ENCODE measurements around the gene HNF4A. TPM values are rescaled to one million over a fixed set of nuclear protein-coding genes. Genes with fewer than 3 reads are reported as not detected.

Gene HNF4A
- polyA plus RNA-seq, 1 of the 3 experiments (the other 2 are of a cell fraction): not detected

- H3K79me2 ChIP-seq (ENCODE audit: insufficient read depth): no peaks in the 10 kb centered on the region
- H3K9ac ChIP-seq: no peak within 1 kb of the TSS
- no peaks in the 10 kb centered on the region for H3K9me2 ChIP-seq
- H3K36me3 ChIP-seq (replicated peaks in 1 of 2; ENCODE audit: control insufficient read depth in 1 of 2, insufficient read depth in 2 of 2, low read length in 1 of 2): no peaks in the 10 kb centered on the region
- POLR2A ChIA-PET: no interaction called here
- WGBS (ENCODE audit: low lambda C conversion rate): 79% methylated on average over 9 of the region's 16 CpGs
- no peaks in the 10 kb centered on the region for H3K27me3 ChIP-seq (ENCODE audit: insufficient read depth)
- CTCF ChIA-PET: interaction anchor here (0.9 to 2.0 kb wide), 2 partner anchors 47 to 119 kb away, joined by 3 to 6 read pairs; no protein-coding TSS in a partner anchor
- H3K4me2 ChIP-seq: no peak within 1 kb of the TSS
- H3K4me3 ChIP-seq (ENCODE audit: low read depth in 2 of 2, low read length in 1 of 2): no peak within 1 kb of the TSS
- no peak within 1 kb of the TSS for H2AFZ ChIP-seq (ENCODE audit: low read depth)
- peak; percentile 54 for DNase-seq
- no peaks in the 10 kb centered on the region for H3K9me3 ChIP-seq
- no peaks in the 10 kb centered on the region for H3F3A ChIP-seq (replicated peaks; ENCODE audit: insufficient read depth)
- peak within 1 kb of the TSS in 1 of 2 experiments; percentile 18; a peak in 2 of 4 replicates for H3K27ac ChIP-seq (ENCODE audit: low read depth in 2 of 2, low read length in 1 of 2)
- no peaks in the 10 kb centered on the region for H4K20me1 ChIP-seq (ENCODE audit: insufficient read depth)
- TF ChIP-seq TEAD4 (IDR thresholded peaks at IDR 0.05; ENCODE audit: borderline replicate concordance, insufficient read depth) (no peak), CHD2 (IDR thresholded peaks at IDR 0.05; ENCODE audit: low read length, partially characterized antibody) (no peak), RFX5 (IDR thresholded peaks at IDR 0.05; ENCODE audit: low read length) (no peak), MXI1 (IDR thresholded peaks at IDR 0.05; ENCODE audit: low read depth, low read length) (no peak), GATA2 (CRISPR knock-in tag; IDR thresholded peaks at IDR 0.05) (no peak), EP300 (IDR thresholded peaks at IDR 0.05; ENCODE audit: borderline replicate concordance in 1 of 2, low read depth in 1 of 2, low read length in 1 of 2) (no peak), RAD21 (IDR thresholded peaks at IDR 0.05; ENCODE audit: low read length) (no peak), IRF3 (IDR thresholded peaks at IDR 0.05; ENCODE audit: low read depth, low read length) (no peak), YY1 (IDR thresholded peaks at IDR 0.05; ENCODE audit: low read depth) (no peak), TCF12 (IDR thresholded peaks at IDR 0.05) (no peak), MEF2A (IDR thresholded peaks at IDR 0.05; ENCODE audit: borderline replicate concordance, low read depth) (no peak), RCOR1 (IDR thresholded peaks at IDR 0.05; ENCODE audit: low read length) (no peak), TAF1 (IDR thresholded peaks at IDR 0.05; ENCODE audit: borderline replicate concordance, low read depth, low read length) (no peak), ELF1 (IDR thresholded peaks at IDR 0.05) (no peak), NRF1 (IDR thresholded peaks at IDR 0.05; ENCODE audit: low read depth, low read length) (no peak), NFIC (IDR thresholded peaks at IDR 0.05; ENCODE audit: borderline replicate concordance) (no peak), SIN3A (IDR thresholded peaks at IDR 0.05; ENCODE audit: borderline replicate concordance, low read depth, low read length) (no peak)
- H3K4me1 ChIP-seq (ENCODE audit: control insufficient read depth in 1 of 2, insufficient read depth in 2 of 2, low read depth in 1 of 2, low read length in 1 of 2): peaks cover 0 to 18% of the 10 kb centered on the region in 2 experiments; a peak in 1 of 4 replicates
Observed at GRCh38 chr20:44336725-44337380, 18.6 kb upstream of the HNF4A start, which contains the start of gene R3HDML. R3HDML (plus strand) TSS chr20:44337043; CDS start chr20:44337158, 115 bp downstream.

GRCh38 chr20:44342248-44342647, 13.3 kb upstream of the HNF4A start:
- WGBS (ENCODE audit: low lambda C conversion rate): 58% methylated on average over 6 of the region's 6 CpGs
- TF ChIP-seq FOXJ3 (CRISPR knock-in tag; IDR thresholded peaks at IDR 0.05) (no peak), ZBTB33 (IDR thresholded peaks at IDR 0.05; ENCODE audit: borderline replicate concordance, low read depth) (no peak), MXI1 (IDR thresholded peaks at IDR 0.05; ENCODE audit: low read depth, low read length) (no peak), REST (IDR thresholded peaks at IDR 0.05; ENCODE audit: low read depth, low read length) (no peak), USF2 (IDR thresholded peaks at IDR 0.05; ENCODE audit: borderline replicate concordance, low read depth, low read length) (no peak), TAF1 (IDR thresholded peaks at IDR 0.05; ENCODE audit: borderline replicate concordance, low read depth, low read length) (no peak)

More at GRCh38 chr20:44342248-44342647, 13.3 kb upstream of the HNF4A start:
- H3K9me3 ChIP-seq: no peaks in the 10 kb centered on the region
- CTCF ChIA-PET: interaction anchor here (2.7 kb wide), 1 partner anchor 125 kb away, joined by 7 read pairs; no protein-coding TSS in a partner anchor
- H3K79me2 ChIP-seq (ENCODE audit: insufficient read depth): no peaks in the 10 kb centered on the region
- H3K4me3 ChIP-seq (ENCODE audit: low read depth in 2 of 2, low read length in 1 of 2): no peak overlapping the region
- no peaks in the 10 kb centered on the region; a peak in 1 of 4 replicates for H3K4me1 ChIP-seq (ENCODE audit: control insufficient read depth in 1 of 2, insufficient read depth in 2 of 2, low read depth in 1 of 2, low read length in 1 of 2)
- H3K27me3 ChIP-seq (ENCODE audit: insufficient read depth): no peaks in the 10 kb centered on the region
- no peaks in the 10 kb centered on the region for H3K36me3 ChIP-seq (replicated peaks in 1 of 2; ENCODE audit: control insufficient read depth in 1 of 2, insufficient read depth in 2 of 2, low read length in 1 of 2)
- no peaks in the 10 kb centered on the region for H4K20me1 ChIP-seq (ENCODE audit: insufficient read depth)
- POLR2A ChIA-PET: no interaction called here
- H3K9ac ChIP-seq: no peak overlapping the region
- no peaks in the 10 kb centered on the region for H3K9me2 ChIP-seq
- H3K4me2 ChIP-seq: no peak overlapping the region
- DNase-seq: no peak
- no peaks in the 10 kb centered on the region for H3F3A ChIP-seq (replicated peaks; ENCODE audit: insufficient read depth)
- no peak overlapping the region for H3K27ac ChIP-seq (ENCODE audit: low read depth in 2 of 2, low read length in 1 of 2)
- no peak overlapping the region for H2AFZ ChIP-seq (ENCODE audit: low read depth)
